Fibroblast of lung (primary cell): ENCODE results near the gene EMC10. TPM values are rescaled to one million over a fixed set of nuclear protein-coding genes. Genes with fewer than 3 reads are reported as not detected.

Source experiments
- DNase-seq, 2 donors: peaks; one replicate each; pipeline versions ENCODE4 v3.0.0 to v3.0.0-alpha.2; 2010; ENCODE audit warnings: low read depth in 2 of 2
- H2AFZ ChIP-seq: 2 replicates; pipeline ENCODE4 v1.5.1; 2012; ENCODE audit warnings: low read length, control low read depth, inconsistent platforms
- H3K27ac ChIP-seq: 2 replicates; pipeline ENCODE4 v1.5.1; 2011; ENCODE audit warnings: low read length, control low read depth; ENCODE audit not compliant: insufficient read depth
- H3K27me3 ChIP-seq: 2 replicates; pipeline ENCODE4 v1.5.1; 2011; ENCODE audit warnings: mild to moderate bottlenecking, low read length; ENCODE audit not compliant: control insufficient read depth, insufficient read depth
- H3K36me3 ChIP-seq: 2 replicates; pipeline ENCODE4 v1.5.1; 2011; ENCODE audit warnings: low read length; ENCODE audit not compliant: control insufficient read depth, insufficient read depth
- H3K4me1 ChIP-seq: 2 replicates; pipeline ENCODE4 v1.5.1; 2011; ENCODE audit warnings: low read length; ENCODE audit not compliant: control insufficient read depth, insufficient read depth; ENCODE audit errors: extremely low read depth
- H3K4me2 ChIP-seq: 2 replicates; pipeline ENCODE4 v1.5.1; 2011; ENCODE audit warnings: low read length, control low read depth; ENCODE audit not compliant: insufficient read depth; ENCODE audit errors: extremely low read depth
- H3K4me3 ChIP-seq, 4 experiments: fragments of 200-600 bp in 1 of 4; sonication (generic) in 1 of 4; replicated peaks in 1 of 4; 2 replicates each; pipeline ENCODE4 v1.5.1; 2011 to 2016; ENCODE audit warnings: low read length in 4 of 4, low read depth in 3 of 4, mild to moderate bottlenecking in 3 of 4, control low read depth in 2 of 4, inconsistent platforms in 1 of 4, mixed read lengths in 1 of 4; ENCODE audit not compliant: insufficient read depth in 1 of 4; ENCODE audit errors: control extremely low read depth in 1 of 4
- H3K79me2 ChIP-seq: 2 replicates; pipeline ENCODE4 v1.5.1; 2012; ENCODE audit warnings: mild to moderate bottlenecking, low read length, inconsistent platforms; ENCODE audit not compliant: control insufficient read depth, insufficient read depth
- H3K9ac ChIP-seq: 2 replicates; pipeline ENCODE4 v1.5.1; 2011; ENCODE audit warnings: mild to moderate bottlenecking, low read length, control low read depth; ENCODE audit not compliant: insufficient read depth
- H3K9me3 ChIP-seq: 2 replicates; pipeline ENCODE4 v1.5.1; 2012; ENCODE audit warnings: low read depth, low read length; ENCODE audit not compliant: control insufficient read depth, insufficient read depth
- H4K20me1 ChIP-seq: 2 replicates; pipeline ENCODE4 v1.5.1; 2011; ENCODE audit warnings: low read length; ENCODE audit not compliant: control insufficient read depth, insufficient read depth; ENCODE audit errors: extremely low read depth
- CTCF ChIP-seq, 2 donors: IDR thresholded peaks in 1 of 2; conservative IDR thresholded peaks in 1 of 2; 1 replicate in 1 of 2; 2 replicates in 1 of 2; pipeline ENCODE4 v1.5.1; 2011 to 2012; ENCODE audit warnings: low read length in 2 of 2, control low read depth in 1 of 2, inconsistent platforms in 1 of 2, low read depth in 1 of 2, mild to moderate bottlenecking in 1 of 2
- EZH2 ChIP-seq: IDR thresholded peaks from 2 replicates; pipeline ENCODE4 v1.5.1; 2012; ENCODE audit warnings: low read length, control low read depth, mild to moderate bottlenecking; ENCODE audit errors: missing control alignments
- polyA plus RNA-seq, 2 donors: library from polyadenylated mRNA; depleted of rRNA in 1 of 2; stranded (reverse) in 1 of 2; unstranded in 1 of 2; fragments of >200 nt; gene quantifications; 2 replicates each; pipeline ENCODE4 v1.2.1, GENCODE V29; 2011 to 2012; ENCODE audit warnings: missing spikeins in 1 of 2
- total RNA-seq: library from RNA; depleted of rRNA; stranded (reverse); fragments of >200 nt; gene quantifications from 2 replicates; pipeline ENCODE4 v1.2.1, GENCODE V29; 2014

Gene EMC10
- total and polyA plus RNA-seq, 2 donors (not counting 1 experiment from before 2014, with no cell fraction given) = 40.8 to 42.7 TPM

- peaks cover 6% of the 10 kb centered on the region for H3K79me2 ChIP-seq
- no peaks in the 10 kb centered on the region for H3K36me3 ChIP-seq
- H3K4me2 ChIP-seq = no peak overlapping the region
- H3K27ac ChIP-seq = no peak overlapping the region
- H3K4me1 ChIP-seq = peaks cover 2% of the 10 kb centered on the region
- no peaks in the 10 kb centered on the region for H4K20me1 ChIP-seq
- H3K27me3 ChIP-seq = no peaks in the 10 kb centered on the region
- TF ChIP-seq CTCF (conservative IDR thresholded peaks at IDR 0.05 in 1 of 2, IDR thresholded peaks at IDR 0.05 in 1 of 2; ENCODE audit: low read depth in 1 of 2, low read length in 2 of 2) = no peak
- TF ChIP-seq EZH2 = no peak
- no peaks in the 10 kb centered on the region for H3K9me3 ChIP-seq
- no peak overlapping the region for H3K4me3 ChIP-seq
- no peak overlapping the region for H2AFZ ChIP-seq
- DNase-seq = no peak
- H3K9ac ChIP-seq = no peak overlapping the region
These were observed 29.7 kb downstream of the EMC10 start for GRCh38 chr19:50505856-50506611.

- Histone ChIP-seq H3K4me2 (no peak overlapping the region), H3K36me3 (no peaks in the 10 kb centered on the region), H3K9me3 (no peaks in the 10 kb centered on the region), H3K9ac (no peak overlapping the region), H3K79me2 (peaks cover 6% of the 10 kb centered on the region), H3K27ac (no peak overlapping the region), H2AFZ (no peak overlapping the region), H4K20me1 (no peaks in the 10 kb centered on the region), H3K4me3 (no peak overlapping the region), H3K4me1 (peaks cover 2% of the 10 kb centered on the region), H3K27me3 (no peaks in the 10 kb centered on the region)
- TF ChIP-seq CTCF (conservative IDR thresholded peaks at IDR 0.05 in 1 of 2, IDR thresholded peaks at IDR 0.05 in 1 of 2; ENCODE audit: low read depth in 1 of 2, low read length in 2 of 2) = no peak
- no peak for TF ChIP-seq EZH2
- no peak for DNase-seq
These were observed 30.4 kb downstream of the EMC10 start for GRCh38 chr19:50506700-50507099.

GRCh38 chr19:50507376-50507775 lies 31.1 kb downstream of the EMC10 start:
- Histone ChIP-seq H3K36me3 (no peaks in the 10 kb centered on the region), H3K27me3 (no peaks in the 10 kb centered on the region), H3K79me2 (peaks cover 6% of the 10 kb centered on the region), H3K9ac (no peak overlapping the region), H3K4me2 (no peak overlapping the region), H3K9me3 (no peaks in the 10 kb centered on the region), H3K4me3 (no peak overlapping the region), H4K20me1 (no peaks in the 10 kb centered on the region), H2AFZ (no peak overlapping the region), H3K4me1 (peaks cover 2% of the 10 kb centered on the region), H3K27ac (no peak overlapping the region)
- TF ChIP-seq CTCF (conservative IDR thresholded peaks at IDR 0.05 in 1 of 2, IDR thresholded peaks at IDR 0.05 in 1 of 2; ENCODE audit: low read depth in 1 of 2, low read length in 2 of 2) (no peak), EZH2 (no peak)
- DNase-seq = no peak
